H9 (cell line): ENCODE results near the gene SRRD. TPM values are rescaled to one million over a fixed set of nuclear protein-coding genes. Genes with fewer than 3 reads are reported as not detected.

Experiments
- DNase-seq: peaks from one replicate; pipeline ENCODE4 v3.0.0-alpha.2; 2017
- H2AFZ ChIP-seq: one replicate; pipeline ENCODE4 v1.6.1; 2013; ENCODE audit warnings: mild to moderate bottlenecking, low read length, control low read depth, moderate library complexity
- H2AK5ac ChIP-seq: 2 replicates; pipeline ENCODE4 v1.6.1; 2013; ENCODE audit warnings: low read length, control low read depth, mixed read lengths; ENCODE audit not compliant: insufficient read length
- H2BK120ac ChIP-seq: one replicate; pipeline ENCODE4 v1.6.1; 2013; ENCODE audit warnings: low read depth, mild to moderate bottlenecking, low read length, control low read depth, inconsistent platforms; ENCODE audit not compliant: poor library complexity, severe bottlenecking
- H2BK12ac ChIP-seq: 2 replicates; pipeline ENCODE4 v1.6.1; 2013; ENCODE audit warnings: low read length, control low read depth, mixed read lengths, low read depth; ENCODE audit not compliant: insufficient read length
- H2BK15ac ChIP-seq: 2 replicates; pipeline ENCODE4 v1.6.1; 2013; ENCODE audit warnings: low read depth, low read length, control low read depth
- H2BK20ac ChIP-seq: one replicate; pipeline ENCODE4 v1.6.1; 2013; ENCODE audit warnings: low read depth, mild to moderate bottlenecking, low read length, control low read depth, inconsistent platforms; ENCODE audit not compliant: poor library complexity, severe bottlenecking
- H2BK5ac ChIP-seq: 2 replicates; pipeline ENCODE4 v1.6.1; 2013; ENCODE audit warnings: low read length, control low read depth, mixed read lengths; ENCODE audit not compliant: insufficient read length
- H3K14ac ChIP-seq: 2 replicates; pipeline ENCODE4 v1.6.1; 2013; ENCODE audit warnings: low read length, control low read depth; ENCODE audit not compliant: insufficient read depth
- H3K18ac ChIP-seq: 2 replicates; pipeline ENCODE4 v1.6.1; 2013; ENCODE audit warnings: low read depth, mild to moderate bottlenecking, mixed read lengths, low read length, control low read depth; ENCODE audit not compliant: insufficient read length
- H3K23ac ChIP-seq: 2 replicates; pipeline ENCODE4 v1.6.1; 2013; ENCODE audit warnings: low read length, control low read depth, mixed read lengths, low read depth; ENCODE audit not compliant: insufficient read length
- H3K23me2 ChIP-seq: 2 replicates; pipeline ENCODE4 v1.6.1; 2013; ENCODE audit warnings: low read depth, mild to moderate bottlenecking, mixed read lengths, low read length, control low read depth; ENCODE audit not compliant: insufficient read length, poor library complexity, severe bottlenecking
- H3K27ac ChIP-seq: 2 replicates; pipeline ENCODE4 v1.5.1; 2013; ENCODE audit warnings: low read length, control low read depth, mixed read lengths, low read depth; ENCODE audit not compliant: insufficient read length
- H3K27me3 ChIP-seq: 2 replicates; pipeline ENCODE4 v1.6.1; 2013; ENCODE audit warnings: low read length, control low read depth, inconsistent platforms; ENCODE audit not compliant: insufficient read depth
- H3K4ac ChIP-seq: 2 replicates; pipeline ENCODE4 v1.6.1; 2013; ENCODE audit warnings: low read depth, mild to moderate bottlenecking, control low read depth, inconsistent platforms, low read length, moderate library complexity
- H3K4me1 ChIP-seq: 2 replicates; pipeline ENCODE4 v1.6.1; 2013; ENCODE audit warnings: low read length, control low read depth, inconsistent platforms; ENCODE audit not compliant: insufficient read depth
- H3K4me2 ChIP-seq: 2 replicates; pipeline ENCODE4 v1.6.1; 2013; ENCODE audit warnings: low read length, control low read depth, mixed read lengths; ENCODE audit not compliant: insufficient read length, insufficient read depth
- H3K56ac ChIP-seq: 2 replicates; pipeline ENCODE4 v1.6.1; 2013; ENCODE audit warnings: low read depth, mild to moderate bottlenecking, mixed read lengths, low read length, control low read depth; ENCODE audit not compliant: insufficient read length
- H3K79me1 ChIP-seq: 2 replicates; pipeline ENCODE4 v1.6.1; 2013; ENCODE audit warnings: low read depth, mild to moderate bottlenecking, moderate library complexity, low read length, control low read depth, inconsistent platforms; ENCODE audit not compliant: insufficient read depth, poor library complexity, severe bottlenecking
- H3K79me2 ChIP-seq: 2 replicates; pipeline ENCODE4 v1.6.1; 2013; ENCODE audit warnings: low read length, control low read depth, inconsistent platforms; ENCODE audit not compliant: insufficient read depth
- H3K9ac ChIP-seq: 2 replicates; pipeline ENCODE4 v1.6.1; 2013; ENCODE audit warnings: low read length, control low read depth, mixed read lengths; ENCODE audit not compliant: insufficient read length; ENCODE audit errors: extremely low read depth
- H3K9me3 ChIP-seq: one replicate; pipeline ENCODE4 v1.6.1; 2013; ENCODE audit warnings: low read depth, low read length, inconsistent platforms; ENCODE audit not compliant: control insufficient read depth
- H3T11ph ChIP-seq: one replicate; pipeline ENCODE4 v1.6.1; 2013; ENCODE audit warnings: mild to moderate bottlenecking, low read length, control low read depth, inconsistent platforms
- H4K20me1 ChIP-seq: one replicate; pipeline ENCODE4 v1.6.1; 2013; ENCODE audit not compliant: control insufficient read depth, insufficient read length, insufficient read depth
- H4K5ac ChIP-seq: 2 replicates; pipeline ENCODE4 v1.6.1; 2013; ENCODE audit warnings: low read depth, mild to moderate bottlenecking, mixed read lengths, low read length, control low read depth; ENCODE audit not compliant: insufficient read length
- H4K8ac ChIP-seq: replicated peaks from 2 replicates; pipeline ENCODE4 v1.6.1; 2013; ENCODE audit warnings: low read length, control low read depth, mixed read lengths, low read depth; ENCODE audit not compliant: insufficient read length
- H4K91ac ChIP-seq: 2 replicates; pipeline ENCODE4 v1.6.1; 2013; ENCODE audit warnings: low read depth, mild to moderate bottlenecking, moderate library complexity, mixed read lengths, low read length, control low read depth; ENCODE audit not compliant: insufficient read length
- H3K27ac Mint-ChIP-seq, 3 experiments: 2 replicates in 2 of 3; 3 replicates in 1 of 3; pipeline ENCODE4 v1.8.0; 2020 to 2021; ENCODE audit warnings: mixed read lengths in 3 of 3, mild to moderate bottlenecking in 1 of 3, moderate library complexity in 1 of 3
- H3K27me3 Mint-ChIP-seq: 2 replicates; pipeline ENCODE4 v1.8.0; 2021; ENCODE audit warnings: low read depth, mild to moderate bottlenecking, moderate library complexity, mixed read lengths
- H3K36me3 Mint-ChIP-seq, 3 experiments: 2 replicates in 2 of 3; 3 replicates in 1 of 3; pipeline ENCODE4 v1.8.0; 2020 to 2021; ENCODE audit warnings: low read depth in 3 of 3, mixed read lengths in 3 of 3; ENCODE audit not compliant: insufficient read depth in 1 of 3
- H3K4me1 Mint-ChIP-seq, 2 experiments: 2 replicates each; pipeline ENCODE4 v1.8.0; 2020; ENCODE audit warnings: mixed read lengths in 2 of 2
- H3K4me3 Mint-ChIP-seq, 2 experiments: 2 replicates in 1 of 2; 3 replicates in 1 of 2; pipeline ENCODE4 v1.8.0; 2020 to 2021; ENCODE audit warnings: mild to moderate bottlenecking in 2 of 2, mixed read lengths in 2 of 2, moderate library complexity in 1 of 2
- H3K9me3 Mint-ChIP-seq, 2 experiments: 2 replicates in 1 of 2; 3 replicates in 1 of 2; pipeline ENCODE4 v1.8.0; 2020; ENCODE audit warnings: mild to moderate bottlenecking in 2 of 2, mixed read lengths in 2 of 2, moderate library complexity in 1 of 2
- CTCF ChIP-seq: fragments of 200-600 bp; sonication (generic); conservative IDR thresholded peaks from 3 replicates; pipeline ENCODE4 v1.8.0; 2021; ENCODE audit warnings: antibody characterized with exemption, mild to moderate bottlenecking
- WGBS: extraction: QIAGEN DNeasy Blood & Tissue Kit; methylation state at CpG from one replicate; pipeline ENCODE4 v1.1.7; 2013; ENCODE audit warnings: missing lambda C conversion rate, low lambda C conversion rate, mixed read lengths; ENCODE audit not compliant: insufficient read length; ENCODE audit errors: extremely low coverage; 5-methylcytosine and 5-hydroxymethylcytosine counted together
- total RNA-seq: library from RNA; stranded (reverse); gene quantifications from 2 replicates; pipeline ENCODE4 v1.2.1, GENCODE V29; 2021

Gene SRRD
- total RNA-seq, 1 experiment from 2014 or later, result 36.0 TPM

GRCh38 chr22:26525946-26526564 is 42.4 kb downstream of the SRRD start:
- Histone ChIP-seq H3K27me3 (no peaks in the 10 kb centered on the region), H4K5ac (no peak overlapping the region), H4K91ac (no peak overlapping the region), H3K4ac (no peak overlapping the region), H3K79me2 (no peaks in the 10 kb centered on the region; the same call in 1 of the 2 replicates), H3K79me1 (no peaks in the 10 kb centered on the region), H2BK120ac (no peak overlapping the region), H2BK20ac (no peak overlapping the region), H3K27ac (no peak overlapping the region), H3K4me1 (no peaks in the 10 kb centered on the region), H2AFZ (no peak overlapping the region), H2BK5ac (no peak overlapping the region), H3K56ac (no peak overlapping the region), H3K23ac (no peak overlapping the region), H3K9ac (no peak overlapping the region), H4K20me1 (no peaks in the 10 kb centered on the region), H3K23me2 (no peaks in the 10 kb centered on the region), H3K14ac (no peak overlapping the region), H2BK15ac (no peak overlapping the region), H4K8ac (no peak overlapping the region), H3T11ph (no peak overlapping the region), H2AK5ac (no peak overlapping the region), H3K18ac (no peak overlapping the region), H3K4me2 (no peak overlapping the region), H3K9me3 (no peaks in the 10 kb centered on the region), H2BK12ac (no peak overlapping the region)
- Mint-ChIP-seq H3K36me3 (peaks cover 21 to 64% (median 57%) of the 10 kb centered on the region in 3 experiments), H3K27ac (no peak overlapping the region), H3K9me3 (no peaks in the 10 kb centered on the region), H3K27me3 (no peaks in the 10 kb centered on the region), H3K4me3 (no peak overlapping the region), H3K4me1 (no peaks in the 10 kb centered on the region)
- WGBS, result no CpG with 5 or more reads among the region's 7 CpGs
- TF ChIP-seq CTCF, result no peak
- no peak for DNase-seq
